Inferior parietal cortex (tissue), 1 donor: ENCODE measurements around the gene EML1.
"Not testable (repeated sequence)": the region's sequence is repeated elsewhere in the genome, so short reads cannot be mapped to it uniquely, and the experiment has no call there.

Experiments used
- DNase-seq: peaks from one replicate; pipeline ENCODE4 v3.0.0-alpha.2; 2016; ENCODE audit errors: extremely low spot score

The EML1 gene

DNA sequence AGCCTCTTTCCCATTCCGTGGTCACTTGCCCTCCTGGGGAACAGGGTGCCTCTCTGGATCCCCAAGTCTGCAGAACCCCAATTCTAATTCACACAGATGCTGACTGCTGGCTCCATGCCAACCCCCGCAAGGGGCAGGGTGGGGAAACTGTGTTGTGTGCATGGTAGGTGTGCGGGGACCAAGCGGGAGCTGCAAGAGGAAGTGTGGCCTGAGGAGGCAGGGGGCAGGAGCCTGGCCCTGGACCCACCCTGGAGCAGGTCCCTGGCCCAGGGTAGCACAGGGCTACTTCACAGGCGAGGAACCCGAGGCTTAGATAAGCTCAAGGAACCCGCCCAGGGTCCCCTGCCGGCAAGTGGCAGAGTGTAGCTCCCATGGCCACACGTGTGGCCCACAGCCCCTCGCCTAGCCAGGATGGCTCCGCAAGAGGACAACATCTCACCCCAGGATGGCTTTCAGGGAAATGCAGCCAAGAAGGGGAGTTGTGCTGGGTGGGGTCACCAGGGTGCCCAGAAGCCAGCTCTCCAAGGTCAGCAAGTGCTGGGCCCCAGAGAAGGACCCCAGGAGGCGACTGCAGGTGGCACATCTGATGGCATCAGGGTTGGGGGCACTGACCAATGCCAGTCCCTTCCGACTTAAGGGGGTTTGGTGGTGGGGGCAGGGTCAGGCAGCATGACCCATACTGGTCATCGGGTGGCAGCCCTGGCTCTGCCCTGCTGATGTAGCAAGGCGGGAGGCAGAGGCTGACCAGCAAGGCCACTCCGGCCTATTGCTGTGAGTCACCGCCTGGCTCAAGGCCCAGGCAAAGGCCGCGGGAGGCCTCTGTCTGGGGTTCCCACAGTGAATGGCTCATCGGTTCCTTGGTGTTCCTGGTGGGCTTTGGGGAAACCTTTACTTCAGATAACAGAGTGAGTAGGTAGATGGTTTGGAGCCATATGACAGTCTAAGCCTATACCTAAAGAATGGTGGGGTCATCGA lies 37.3 kb upstream of the EML1 start:
- peak; percentile 53 for DNase-seq

DNA sequence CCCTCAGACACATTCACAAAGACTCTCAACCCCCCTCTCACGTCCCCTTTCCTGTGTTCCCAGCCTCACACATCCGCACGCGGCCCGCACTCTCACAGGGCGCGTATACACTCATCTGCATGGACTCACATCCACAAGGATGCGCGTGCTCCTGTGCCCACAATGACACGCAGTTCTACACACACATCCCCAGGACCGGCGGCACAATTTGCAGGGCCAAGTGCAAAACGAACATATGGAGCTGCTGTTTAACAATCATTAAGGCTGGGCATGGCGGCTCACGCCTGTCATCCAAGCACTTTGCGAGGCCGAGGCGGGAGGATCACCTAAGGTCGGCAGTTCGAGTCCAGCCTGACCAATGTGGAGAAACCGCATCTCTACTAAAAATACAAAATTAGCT lies 36.4 kb upstream of the EML1 start:
- DNase-seq = no peak

DNA sequence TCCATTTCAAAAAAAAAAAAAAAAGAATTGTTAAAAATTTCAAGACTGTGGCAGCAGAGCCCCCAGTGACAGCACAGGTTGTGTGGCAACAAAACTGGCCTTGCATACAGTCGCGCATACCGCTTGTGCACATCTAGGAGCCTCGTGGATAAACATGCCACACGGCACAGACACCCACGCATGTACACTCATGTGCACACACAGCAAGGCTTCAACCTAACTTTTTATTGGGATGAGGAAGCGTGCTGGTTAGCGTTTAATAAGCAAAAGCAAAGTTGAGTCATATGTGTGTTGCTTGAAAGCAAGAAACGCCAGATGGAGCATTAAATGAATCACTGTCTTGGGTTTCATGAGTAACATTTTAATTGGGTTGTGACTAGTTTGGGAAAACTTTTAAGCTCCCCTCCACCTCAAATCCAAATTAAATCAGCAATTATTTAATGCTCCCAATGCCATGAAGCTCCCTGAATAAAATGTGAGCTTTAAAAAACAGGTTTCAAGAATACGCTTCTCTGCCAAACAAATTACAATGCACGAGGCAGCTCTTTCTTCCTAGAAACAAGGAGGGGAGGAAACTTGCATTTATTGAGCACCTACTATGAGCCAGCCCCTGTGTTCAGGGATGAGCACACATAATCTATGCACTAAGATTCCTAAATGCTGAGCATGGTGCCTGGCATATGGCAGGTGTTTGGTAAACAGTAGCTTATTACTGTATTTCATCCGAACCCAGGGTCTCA lies 35.7 kb upstream of the EML1 start:
- DNase-seq = peak; percentile 50

GRCh38 chr14:99758121-99758821 lies 34.9 kb upstream of the EML1 start:
- DNase-seq = no peak

DNA sequence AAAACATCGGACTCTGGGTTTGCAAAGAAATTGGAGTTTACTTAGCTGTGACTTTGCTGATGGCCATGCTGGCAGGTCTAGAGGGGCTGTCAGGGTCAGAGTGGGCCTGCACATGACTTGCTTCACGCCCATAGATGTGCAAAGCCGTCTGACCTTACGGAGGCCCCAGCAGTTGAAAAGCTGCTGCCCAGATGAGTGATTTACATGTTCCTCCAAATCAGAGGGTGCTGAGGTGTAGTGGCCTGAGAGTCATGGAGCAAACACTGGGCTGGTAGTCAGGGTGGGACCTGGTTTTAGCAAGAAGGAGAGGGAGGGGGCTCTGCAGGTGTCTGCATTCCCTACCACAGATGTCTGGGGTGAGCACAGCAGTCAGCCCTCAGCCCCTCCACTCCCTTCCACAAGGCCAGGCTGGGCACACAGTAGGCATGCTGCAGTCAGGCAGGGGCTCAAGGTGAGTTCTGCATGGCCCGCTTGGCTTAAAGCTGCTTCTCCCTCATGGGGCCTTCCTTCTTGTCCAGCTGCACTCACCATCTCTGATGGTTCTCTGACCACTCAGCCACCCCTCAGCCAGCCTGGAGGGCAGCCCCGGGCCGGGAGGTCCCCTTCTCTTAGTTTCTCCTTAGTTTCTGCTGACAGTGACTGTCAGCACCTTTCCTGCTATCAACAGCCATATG lies 34.2 kb upstream of the EML1 start:
- DNase-seq = no peak

DNA sequence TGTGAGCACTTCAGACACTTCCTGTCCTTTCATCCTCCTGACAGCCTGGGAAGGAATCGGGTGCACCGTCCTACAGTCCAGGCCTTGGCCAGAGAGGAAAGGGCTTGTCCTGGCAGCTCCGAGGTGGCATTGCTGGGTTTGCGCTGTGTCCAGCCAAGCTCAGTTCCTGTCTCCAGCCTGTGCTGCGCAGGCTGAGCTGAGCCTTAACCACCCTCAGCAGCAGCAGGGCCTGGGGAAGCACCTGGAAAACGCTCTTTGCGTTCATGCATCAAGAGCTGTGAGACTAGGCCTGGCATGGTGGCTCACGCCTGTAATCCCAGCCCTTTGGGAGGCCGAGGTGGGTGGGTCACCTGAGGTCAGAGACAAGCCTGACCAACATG lies 33.7 kb upstream of the EML1 start:
- no peak for DNase-seq

DNA sequence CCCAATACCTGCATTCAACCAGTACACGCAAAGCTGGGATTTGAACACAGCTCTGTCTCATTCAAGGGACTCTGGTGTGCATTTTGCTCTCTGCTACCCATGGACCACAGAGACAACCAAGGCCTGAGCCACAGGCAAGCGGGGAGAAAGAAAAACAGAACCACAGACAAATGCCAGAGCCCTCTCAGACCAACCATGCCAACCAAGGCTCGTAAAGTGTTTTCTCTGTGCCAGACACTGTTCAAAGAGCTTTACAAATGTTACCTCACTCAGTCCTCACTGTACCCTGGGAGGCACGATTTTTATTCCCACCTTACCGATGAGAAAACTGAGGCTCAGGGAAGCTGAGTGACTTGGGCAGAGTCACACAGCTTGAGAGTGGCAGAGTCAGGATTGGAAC lies 32.4 kb upstream of the EML1 start:
- no peak for DNase-seq

DNA sequence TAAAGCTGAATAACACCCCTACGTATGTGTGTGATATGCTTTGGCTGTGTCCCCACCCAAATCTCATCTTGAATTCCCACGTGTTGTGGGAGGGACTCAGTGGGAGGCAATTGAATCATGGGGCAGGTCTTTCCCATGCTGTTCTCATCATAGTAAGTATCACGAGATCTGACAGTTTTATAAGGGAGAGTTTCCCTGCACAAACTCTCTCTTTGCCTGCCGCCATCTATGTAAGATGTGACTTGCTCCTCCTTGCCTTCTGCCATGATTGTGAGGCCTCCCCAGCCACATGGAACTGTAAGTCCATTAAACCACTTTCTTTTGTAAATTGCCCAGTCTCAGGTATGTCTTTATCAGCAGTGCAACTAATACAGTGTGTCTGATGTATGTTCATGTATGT lies 30.3 kb upstream of the EML1 start:
- DNase-seq = not testable (repeated sequence)

DNA sequence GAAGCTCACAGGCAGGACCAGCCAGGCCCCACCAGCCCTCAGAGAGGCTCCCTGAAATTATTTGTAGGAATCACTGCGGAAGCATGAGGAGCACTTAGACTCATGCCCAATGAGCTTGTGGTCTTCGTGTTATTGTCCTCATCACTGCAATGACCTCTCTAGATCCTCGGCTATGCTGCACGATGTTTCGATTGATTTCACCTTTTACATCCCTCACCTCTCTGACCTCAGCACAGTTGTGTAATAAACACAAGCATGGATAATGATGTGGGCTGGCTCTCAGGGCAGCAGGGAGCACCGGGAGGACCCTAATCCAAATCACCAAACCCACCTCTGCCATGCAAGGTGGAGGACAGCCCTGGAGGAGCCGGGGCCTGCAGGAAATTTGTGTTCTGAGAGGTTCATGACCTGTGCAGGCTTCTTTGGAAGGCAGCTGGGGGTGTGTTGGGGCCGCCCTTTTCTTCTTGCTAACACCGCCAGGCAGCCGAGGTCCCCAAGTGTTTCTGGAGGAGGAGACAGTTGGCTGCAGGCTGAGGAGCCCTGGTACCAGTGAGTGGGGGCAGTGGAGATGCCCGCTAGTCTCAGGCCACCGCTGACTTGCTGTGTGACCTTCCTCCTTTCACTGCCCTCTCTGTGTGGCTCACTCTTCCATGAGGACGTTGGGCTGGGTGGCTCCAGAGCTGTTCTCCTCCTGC lies 29.5 kb upstream of the EML1 start:
- DNase-seq = no peak

GRCh38 chr14:99764222-99764706 lies 28.9 kb upstream of the EML1 start:
- DNase-seq = no peak

DNA sequence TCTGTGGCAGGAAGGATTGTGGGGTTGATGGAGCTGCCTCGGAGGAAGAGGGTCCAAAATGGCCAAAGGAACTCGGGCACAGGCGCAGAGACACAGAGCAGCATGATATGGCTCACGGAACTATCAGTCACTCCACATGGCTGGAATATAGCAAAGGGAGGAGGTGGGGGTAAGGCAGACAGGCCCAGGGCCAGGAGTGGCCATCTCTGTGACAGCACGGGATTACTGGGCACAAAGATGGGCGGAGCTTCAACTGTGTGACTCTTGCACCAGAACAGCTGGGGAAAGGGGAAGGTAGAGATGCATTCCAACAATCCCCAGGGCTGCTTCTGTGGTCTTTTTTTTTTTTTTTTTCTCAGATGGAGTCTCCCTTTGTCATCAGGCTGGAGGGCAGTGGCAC lies 24.8 kb upstream of the EML1 start:
- DNase-seq = no peak

DNA sequence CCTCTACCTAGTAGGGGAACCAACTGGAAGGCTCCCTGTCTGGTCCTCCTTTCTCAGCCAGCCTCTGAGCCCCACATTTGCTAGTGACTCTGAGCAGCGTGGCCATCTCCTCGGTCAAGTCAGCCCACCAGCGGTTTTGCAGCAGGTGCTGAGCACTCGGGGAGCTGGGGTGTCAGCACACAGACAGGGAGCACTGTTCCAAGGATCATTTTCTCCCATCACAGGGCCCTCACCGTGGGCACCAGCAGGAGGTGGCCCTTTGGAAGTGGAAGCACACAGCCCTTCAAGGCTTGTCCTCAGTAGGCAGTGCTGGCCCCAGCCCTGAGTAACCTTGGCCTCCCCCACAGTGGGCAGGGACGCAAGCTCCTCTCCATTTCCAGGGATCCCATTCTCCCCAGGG lies 24.1 kb upstream of the EML1 start:
- DNase-seq = no peak

- no peak for DNase-seq
Measured at GRCh38 chr14:99769799-99770198, 23.4 kb upstream of the EML1 start.

- no peak for DNase-seq
Measured at GRCh38 chr14:99772371-99773283, 20.6 kb upstream of the EML1 start.

DNA sequence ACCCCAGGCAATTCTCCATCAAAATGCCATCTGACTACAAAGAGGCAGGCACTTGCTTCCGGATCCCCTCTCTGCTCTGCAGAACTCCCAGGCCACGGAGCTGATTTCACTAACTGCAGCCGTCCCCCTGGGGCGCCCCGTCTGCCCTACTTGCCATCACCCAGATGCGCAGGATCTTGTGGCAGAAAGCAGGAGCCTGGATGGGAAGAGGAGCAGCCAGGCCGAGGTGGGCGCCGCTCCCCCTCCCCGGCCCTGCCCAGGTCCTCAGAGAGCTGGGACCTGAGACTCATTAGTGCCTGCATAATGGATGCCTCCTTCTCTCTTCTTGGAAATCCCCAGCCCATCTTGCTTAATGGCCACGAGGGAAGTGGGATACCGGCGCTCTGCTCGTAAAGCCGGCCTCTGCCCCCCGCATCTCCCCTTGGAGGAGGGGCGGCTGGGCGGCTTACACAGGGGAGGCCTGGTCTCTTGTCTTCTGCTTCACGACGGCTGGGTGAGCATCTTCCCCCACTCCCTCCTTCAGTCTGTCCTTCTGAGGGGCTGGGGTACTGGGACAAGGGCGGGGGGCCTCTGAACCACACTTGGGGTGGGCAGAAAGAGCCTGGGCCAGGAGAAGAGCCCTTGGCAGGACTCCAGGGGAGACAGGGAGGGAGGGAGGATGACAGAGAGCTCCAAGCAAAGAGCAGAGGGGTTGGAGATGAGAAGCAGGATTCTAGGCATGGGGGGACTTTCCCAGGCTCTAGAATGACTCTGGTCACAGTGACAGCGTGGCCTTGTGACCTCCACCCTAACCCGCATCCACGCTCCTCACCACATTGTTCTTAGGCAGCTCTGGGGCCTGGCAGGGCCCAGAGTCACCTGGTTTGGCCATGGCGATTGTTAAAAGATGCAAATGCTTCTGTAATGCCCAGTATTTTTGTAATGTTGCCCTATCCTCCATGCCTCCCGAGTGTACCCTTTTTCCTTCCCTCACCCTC lies 19.4 kb upstream of the EML1 start:
- no peak for DNase-seq

GRCh38 chr14:99774556-99775307 lies 18.5 kb upstream of the EML1 start:
- peak; percentile 72 for DNase-seq

DNA sequence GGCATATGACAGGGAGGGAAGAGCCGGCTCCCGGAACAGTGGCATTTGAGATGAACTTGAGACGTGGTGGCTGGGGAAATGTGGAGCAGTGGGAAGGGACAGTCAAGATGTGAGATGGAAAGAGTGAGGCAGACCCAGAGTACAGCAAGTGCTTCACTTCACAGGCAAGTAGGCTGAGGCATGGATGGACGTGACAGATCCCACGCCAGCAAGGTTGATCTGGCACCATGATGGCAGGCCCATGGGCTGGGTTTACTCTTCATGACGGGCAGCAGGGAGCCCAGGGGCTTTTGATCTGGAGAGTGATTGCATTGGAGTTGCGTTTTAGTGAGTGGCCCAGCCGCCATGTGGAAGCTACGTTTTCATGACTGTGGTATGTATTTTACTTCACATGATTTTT lies 17.9 kb upstream of the EML1 start:
- DNase-seq = no peak

GRCh38 chr14:99777951-99778350 lies 15.3 kb upstream of the EML1 start:
- DNase-seq = no peak
